Putamen (tissue), 1 donor: Measurements from ENCODE around the gene RNASEH2B.

Source experiments
- DNase-seq: peaks from one replicate; pipeline ENCODE4 v3.0.0-alpha.2; 2016; ENCODE audit warnings: low spot score

The RNASEH2B gene, protein sequence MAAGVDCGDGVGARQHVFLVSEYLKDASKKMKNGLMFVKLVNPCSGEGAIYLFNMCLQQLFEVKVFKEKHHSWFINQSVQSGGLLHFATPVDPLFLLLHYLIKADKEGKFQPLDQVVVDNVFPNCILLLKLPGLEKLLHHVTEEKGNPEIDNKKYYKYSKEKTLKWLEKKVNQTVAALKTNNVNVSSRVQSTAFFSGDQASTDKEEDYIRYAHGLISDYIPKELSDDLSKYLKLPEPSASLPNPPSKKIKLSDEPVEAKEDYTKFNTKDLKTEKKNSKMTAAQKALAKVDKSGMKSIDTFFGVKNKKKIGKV

DNA sequence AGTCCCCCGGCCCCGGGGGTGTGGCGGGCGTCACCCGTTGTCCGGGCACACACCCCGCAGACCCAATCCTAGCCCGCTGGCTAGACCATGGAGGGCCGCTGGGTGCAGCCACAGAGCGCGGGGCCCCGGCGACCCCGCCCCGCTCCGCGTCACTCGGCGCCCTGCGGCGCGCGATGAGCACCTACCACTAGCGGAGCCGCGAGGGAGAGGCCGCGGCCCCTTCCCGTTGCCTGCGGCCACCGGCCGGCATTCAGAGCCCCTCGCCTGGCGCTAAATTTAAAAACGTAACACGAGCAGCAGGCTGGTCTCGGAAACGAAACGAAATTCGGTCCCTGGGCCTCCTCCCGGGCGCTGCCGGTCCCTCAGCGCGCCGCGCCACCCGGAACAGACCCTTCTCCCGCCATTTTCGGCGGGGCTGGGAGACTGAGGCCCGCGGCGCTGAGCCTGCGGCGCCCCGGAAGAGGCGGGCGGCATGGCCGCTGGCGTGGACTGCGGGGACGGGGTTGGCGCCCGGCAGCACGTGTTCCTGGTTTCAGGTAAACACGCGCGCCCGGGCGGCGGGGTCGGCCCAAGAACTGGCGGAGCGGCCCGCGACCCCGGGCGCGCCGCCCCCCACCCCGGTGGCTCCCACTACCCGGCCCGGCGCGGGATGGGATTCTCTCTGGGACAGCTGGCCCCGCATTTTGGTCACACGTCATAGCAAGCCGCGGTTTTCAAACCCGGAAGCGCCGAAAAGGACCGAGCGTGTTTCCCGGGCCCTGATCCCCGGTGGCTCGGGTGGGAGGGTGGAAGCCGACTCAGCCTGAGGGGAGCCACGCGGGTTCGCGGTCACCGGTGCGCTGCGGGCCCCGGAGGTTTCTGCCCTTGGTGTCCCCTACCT, at the start of gene RNASEH2B:
Gene RNASEH2B, plus strand, starts transcription at position 187 of the 880 bp plus-strand sequence. Its CDS starts 286 bp downstream, at position 473.
- peak; percentile 49 for DNase-seq

DNA sequence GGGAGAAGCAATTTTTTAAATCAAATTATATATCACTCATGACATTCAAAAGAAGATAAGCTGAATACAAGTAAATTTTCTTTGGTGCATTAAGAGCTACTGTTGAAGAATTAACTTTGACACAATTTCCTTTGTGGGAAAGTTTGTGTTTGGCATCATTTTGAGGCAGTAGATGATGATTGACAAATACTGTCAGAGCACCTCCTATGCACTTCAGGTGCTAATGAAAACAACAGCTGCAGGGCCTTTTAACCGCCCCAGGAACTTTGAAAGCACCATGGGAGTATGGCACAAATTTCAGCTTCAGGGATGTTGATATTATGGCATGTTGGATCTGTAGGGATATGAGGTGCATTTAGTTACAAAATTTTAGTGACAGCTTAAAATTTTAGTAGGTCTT, 45.1 kb upstream of the RNASEH2B start:
- DNase-seq = no peak

DNA sequence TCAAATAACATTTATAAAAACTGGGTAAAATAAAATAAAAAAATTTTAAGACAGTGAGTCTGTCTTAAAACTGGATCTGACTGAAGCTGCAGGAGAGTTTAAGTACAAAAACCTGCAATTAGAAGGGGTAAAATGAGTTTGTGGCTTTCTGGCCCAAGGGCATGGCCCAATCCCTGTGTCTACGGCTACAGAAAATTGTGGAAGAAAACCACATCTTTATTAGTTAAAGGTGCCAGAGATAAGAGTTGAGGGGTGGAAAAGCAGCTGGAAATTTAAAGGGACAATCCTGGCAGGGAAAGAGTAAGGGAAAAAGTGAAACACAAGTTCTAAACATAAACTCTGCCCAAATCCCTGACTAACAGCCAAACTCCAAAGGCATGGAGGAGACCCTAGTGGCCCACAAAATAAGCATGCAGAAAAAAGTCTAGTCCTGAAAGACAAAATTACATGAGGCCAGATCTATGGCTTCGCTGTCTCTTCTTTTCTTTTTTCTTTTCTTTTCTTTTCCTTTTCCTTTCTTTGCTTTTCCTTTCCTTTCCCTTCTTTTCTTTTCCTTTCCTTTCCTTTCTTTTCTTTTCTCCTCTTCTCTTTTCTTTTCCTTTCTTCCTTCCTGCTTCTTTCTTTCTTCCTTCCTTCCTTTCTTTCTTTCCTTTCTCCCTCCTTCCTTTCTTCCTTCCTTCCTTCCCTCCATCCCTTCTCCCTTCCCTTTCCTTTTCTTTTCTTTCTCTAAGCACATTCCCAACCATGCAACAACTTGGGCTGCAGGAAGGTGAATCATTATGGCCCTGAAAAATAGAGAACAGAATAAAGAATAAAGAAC, 42.6 kb upstream of the RNASEH2B start:
- DNase-seq = no peak

DNA sequence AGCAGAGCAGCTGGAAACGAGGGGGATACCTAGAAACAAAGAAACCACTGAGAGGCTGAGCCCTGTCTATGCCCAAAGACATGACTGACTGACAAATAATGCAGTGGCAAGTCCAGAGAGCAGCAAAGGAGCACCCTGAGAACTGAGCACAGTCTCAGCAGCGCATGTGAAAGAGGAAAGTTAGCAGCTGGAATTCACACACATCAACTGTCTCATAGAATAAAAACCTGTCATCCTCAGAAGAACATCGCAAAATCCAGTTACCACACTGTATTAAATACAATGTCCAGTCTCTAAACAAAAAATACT, 42.0 kb upstream of the RNASEH2B start:
- DNase-seq = no peak

DNA sequence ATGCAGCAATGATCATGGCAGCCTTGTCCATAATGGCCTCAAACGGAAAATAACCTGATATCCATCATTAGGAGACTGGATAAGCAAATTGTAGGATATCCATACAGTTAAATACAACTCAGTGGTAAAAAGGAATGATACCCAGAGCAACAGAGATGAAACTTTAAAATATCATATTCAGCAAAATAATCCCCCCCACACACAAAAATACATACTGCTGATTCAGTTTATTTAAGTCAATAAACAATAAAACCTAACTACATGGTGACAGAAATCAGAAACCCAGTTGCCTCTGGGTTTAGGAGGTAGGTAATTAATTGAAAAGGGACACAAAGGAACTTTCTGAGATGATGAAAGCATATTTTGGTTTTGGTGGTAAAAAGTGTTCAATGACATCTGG, 38.2 kb upstream of the RNASEH2B start:
- no peak for DNase-seq

DNA sequence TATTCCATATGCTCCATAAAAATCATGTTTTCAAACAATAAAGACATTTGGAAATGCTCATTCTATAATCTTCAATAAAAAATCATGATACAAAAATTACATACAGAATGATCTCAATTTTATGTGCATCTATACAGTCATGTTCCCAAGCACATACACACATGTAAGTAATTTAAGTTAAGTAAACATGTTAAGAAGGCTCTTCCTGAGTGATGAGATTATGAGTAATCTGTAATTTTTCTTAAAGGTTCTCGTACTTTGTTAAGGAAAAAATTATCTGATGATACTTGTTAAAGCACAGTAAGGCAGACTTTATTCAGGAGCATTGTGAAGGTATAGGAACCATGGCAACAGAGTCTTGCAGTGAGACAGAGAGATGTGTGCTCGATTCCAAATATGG, 36.1 kb upstream of the RNASEH2B start:
- no peak for DNase-seq

DNA sequence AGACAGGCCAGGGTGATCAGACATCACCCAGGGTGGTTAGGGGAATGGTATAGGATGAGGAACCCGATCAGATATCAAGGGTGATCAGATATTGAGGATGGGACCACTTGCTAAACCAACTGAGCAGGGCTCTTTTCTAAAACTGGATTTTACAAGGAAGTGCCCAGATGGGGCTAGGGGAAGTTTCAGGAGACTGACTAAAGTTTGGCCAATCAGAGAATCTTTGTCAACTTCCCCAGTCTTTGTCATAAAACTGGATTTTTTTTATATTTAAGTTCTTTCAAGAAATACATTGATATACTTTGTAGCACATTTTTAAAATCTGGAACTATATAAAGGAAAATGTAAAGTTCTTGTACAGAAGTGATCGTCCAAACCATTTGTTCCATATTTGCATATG, 35.6 kb upstream of the RNASEH2B start:
- DNase-seq = no peak

DNA sequence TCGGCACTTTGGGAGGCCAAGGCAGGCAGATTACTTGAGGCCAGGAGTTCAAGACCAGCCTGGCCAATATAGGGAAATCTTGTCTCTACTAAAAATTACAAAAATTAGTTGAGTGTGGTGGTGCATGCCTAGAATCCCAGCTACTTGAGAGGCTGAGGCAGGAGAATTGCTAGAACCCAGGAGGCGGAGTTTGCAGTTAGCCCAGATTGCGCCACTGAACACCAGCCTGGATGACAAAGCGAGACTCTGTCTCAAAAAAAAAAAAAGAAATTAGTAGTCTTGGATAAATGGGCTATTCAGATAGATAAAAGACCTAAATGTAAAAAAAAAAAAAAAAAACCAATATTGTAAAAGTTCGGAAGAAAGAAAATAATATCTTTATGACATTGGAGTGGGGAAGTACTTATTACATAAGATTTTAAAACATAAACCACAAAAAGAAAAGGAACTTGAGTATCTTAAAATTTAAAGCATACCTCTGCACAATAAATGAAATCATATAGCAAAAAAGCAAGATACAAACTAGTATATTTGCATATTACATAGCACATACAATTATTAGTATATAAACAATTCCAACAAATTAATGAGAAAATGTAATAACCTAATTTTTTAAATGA, 26.7 kb upstream of the RNASEH2B start:
- no peak for DNase-seq

DNA sequence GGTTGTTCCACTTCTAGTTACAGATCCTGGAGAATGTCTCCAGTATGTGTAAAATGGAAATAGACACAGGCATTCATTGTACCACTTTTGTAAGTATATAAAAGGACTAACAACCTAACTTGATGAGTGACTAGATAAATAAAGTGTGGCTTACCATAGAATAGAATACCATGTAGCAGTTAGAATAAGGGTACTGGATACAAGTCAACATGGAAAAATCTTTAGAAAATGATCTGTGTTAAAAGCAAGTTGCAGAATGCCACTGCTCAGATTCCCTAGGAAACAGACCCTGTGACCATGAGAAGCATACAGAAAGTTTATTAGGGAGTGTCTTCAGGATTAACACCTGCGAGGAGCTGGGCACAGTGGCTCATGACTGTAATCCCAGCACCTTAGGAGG, 25.9 kb upstream of the RNASEH2B start:
- DNase-seq = no peak

DNA sequence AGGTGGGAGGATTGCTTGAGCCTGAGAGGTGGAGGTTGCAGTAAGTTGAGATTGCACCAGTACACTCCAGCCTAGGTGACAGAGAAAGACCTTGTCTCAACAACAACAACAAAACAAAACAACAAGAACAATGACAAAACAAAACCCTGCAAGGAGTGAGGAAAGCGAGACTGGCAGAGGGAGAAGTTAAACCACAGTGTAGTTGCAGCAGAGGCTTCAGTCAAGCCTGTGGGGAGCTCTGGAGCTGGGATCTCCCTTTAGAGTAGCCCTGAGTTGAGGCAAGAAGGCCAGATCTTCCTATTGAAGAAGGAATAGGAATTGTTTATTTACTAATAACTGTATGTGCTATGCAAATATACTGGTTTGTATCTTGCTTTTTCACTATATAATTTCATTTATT, 25.3 kb upstream of the RNASEH2B start:
- DNase-seq = no peak

DNA sequence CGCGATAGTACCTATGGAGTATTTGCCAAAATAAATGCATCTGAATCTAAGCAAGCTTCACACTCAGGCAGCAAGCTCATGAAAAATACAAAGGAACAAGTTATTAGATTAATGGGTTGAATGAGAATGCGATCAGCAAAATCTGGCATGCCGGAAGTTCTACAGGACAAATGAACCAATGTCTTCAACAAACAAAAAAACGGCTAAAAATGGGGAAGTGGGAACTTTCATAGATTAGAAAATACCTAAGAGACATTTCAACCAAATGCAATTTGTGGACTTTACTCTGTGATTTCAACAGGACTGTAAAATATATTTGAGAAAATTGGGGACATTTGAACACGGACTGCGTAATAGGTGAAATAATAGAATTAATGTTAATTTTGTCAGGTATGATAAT, 22.4 kb upstream of the RNASEH2B start:
- no peak for DNase-seq

DNA sequence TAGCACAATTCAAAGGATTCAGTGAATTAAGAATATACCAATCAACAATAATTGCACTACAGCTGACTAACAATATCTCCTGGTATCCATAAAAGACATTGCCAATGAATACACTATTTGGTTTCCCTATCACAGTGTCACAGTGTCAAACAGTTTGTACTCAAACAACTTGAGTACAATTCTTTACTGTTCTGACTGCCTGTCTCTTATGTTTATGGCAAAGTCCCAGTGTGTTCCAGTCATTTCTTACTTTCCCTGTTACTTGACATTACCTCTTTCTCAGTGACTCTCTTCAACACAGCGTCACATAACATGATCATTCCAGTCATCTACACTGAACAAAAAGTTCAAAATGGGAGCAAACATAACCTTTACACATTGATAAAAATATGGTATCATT, 21.2 kb upstream of the RNASEH2B start:
- DNase-seq = no peak

DNA sequence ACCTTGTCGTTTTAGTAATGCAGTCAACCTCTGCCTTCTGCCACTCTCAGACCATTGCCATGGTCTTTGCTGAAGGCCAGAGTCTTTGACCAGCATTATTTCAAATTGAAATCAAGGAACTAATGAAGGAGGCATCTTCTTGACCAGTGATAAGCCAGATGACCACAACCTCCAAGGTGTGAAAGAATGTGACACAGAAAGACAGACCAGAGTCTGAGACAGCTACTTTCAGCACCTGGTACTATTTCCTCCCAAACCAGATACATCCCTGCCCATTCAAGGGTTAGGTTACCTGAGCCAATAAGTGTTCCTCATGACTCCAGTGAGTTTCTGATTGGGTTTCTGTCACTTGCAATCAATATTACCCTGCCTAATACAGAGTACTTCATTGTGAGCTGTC, 20.3 kb upstream of the RNASEH2B start:
- DNase-seq = no peak

DNA sequence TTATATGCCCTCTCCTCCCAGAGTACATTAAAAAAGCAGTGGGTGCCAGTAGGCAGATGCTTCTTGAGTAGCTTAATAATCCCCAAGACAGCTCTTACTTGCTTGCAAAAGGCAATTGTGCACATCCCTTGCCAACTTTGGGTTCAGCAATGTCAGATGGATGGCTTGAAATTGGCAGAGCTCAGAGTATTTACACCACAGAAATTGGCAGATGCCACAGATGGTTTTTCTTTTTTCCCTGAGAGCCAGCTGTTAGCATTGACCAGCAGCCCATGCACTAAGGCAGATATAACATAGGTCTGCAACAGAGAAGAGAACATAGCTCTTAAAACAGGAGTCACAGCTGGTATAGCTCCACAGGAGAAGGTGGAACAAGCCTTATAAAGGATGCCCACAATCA, 18.4 kb upstream of the RNASEH2B start:
- no peak for DNase-seq

DNA sequence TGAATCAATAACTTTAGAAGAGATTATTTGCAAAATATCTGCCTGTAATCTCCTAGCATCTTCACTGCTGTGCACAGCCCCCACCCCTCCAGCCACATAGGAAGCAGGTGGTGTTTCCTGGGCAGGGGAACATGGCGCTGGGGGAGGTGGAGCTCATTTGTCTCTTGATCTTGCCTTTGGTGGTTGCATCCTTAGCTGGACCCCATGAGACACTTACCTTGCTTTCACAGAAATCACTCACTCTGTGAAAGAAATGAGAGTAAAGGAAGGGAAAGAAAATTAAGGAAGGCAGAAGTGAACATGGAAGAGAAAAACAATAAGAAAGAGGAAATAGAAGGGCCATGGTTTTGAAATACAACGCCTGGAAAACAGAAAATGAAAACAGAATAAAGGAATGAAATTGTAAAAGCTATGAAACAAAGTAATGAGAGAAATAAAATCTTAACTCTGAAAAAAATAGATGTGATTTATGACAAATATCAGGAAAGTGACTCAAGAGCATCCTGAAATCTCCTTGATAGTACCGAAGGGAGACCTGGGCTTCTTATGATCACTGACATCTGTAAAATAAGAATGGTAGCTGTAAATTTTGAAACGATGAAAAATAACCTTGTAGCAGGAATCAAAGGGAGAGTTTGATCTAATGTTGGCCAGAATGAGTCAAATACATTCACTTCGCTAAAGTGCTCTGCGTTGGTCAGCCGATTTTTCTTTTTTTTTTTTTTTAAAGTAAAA, 17.2 kb upstream of the RNASEH2B start:
- no peak for DNase-seq

DNA sequence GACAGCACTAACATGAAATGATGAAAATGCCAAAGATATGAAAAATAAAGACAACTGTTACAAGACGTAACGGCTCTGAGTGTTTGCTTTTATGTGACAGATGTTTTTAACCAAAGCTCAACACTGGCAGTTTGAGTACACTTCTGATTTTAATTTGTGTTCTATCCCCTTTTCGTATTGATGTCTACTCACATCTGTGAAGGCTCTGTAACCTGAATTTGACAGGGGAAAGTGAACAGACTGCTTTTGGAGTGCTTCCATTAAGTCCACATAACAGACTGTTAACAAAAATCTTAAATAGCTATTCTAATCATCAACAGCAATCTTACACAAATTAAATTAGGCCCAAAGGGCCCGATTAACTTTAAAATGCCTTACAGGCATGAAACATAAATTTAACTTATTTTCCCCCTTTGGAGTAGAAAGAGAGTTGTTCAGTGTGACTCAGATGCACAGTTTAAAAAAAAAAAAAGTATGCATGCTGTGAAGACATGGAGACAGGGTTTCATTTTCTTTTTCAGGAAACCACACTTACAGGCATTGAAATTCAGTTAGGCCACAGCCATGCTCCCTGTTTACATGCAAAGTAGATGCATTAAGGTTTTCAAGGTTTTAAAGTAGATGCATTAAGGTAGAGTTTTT, 16.3 kb upstream of the RNASEH2B start:
- DNase-seq = no peak

DNA sequence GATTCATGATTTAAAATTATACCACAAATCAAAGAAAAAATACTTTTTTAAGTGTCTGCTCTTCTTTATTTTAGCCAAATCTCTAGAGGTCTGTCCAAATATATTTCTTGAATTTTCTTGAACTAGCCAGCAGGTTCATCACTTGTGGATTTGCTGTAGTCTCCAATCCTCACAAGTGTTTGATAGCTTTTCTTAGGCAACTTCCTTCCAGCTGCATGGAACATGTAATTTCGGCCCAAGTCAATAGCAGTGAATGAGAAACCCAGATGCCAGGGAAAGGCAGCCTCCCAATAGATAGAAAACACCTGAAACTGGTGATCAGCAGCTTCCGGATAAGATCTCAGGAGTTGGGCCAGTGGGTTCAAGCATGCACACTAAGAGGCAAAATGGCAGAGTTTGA, 15.6 kb upstream of the RNASEH2B start:
- DNase-seq = no peak

DNA sequence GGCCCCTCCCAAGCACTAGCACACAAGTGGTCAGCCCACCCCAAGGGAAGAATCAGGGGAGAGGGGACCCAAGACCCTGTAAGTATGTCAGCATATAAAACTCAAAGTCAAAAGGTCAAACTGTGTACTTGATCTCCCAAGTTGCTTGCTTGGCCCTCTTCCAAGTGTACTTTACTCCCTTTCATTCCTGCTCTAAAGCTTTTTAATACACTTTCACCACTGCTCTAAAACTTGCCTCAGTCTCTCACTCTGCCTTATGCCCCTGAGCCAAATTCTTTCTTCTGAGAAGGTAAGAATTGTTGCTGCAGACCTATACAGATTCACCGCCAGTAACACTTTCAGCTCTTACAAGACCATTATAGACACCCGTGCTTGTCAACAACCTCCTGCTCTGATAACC, 15.1 kb upstream of the RNASEH2B start:
- DNase-seq = no peak

DNA sequence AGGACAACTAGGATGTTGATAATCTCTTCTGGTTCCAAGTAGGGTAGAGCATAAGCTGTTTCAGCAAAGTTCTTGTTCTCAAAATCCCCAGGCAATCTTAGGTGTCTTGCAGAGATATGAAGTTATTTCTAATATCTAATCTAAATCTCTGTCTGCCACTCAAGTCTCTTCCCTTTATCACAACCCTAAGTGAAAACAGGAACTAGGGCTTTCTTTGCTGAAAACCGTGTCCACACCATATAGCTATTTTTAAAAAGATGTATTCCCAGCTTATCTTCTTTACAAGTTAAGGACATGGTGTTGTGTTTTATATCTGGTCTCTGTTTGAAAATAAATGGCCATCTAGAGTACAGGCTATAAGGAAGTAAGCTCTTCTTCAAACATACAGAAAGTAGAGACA, 11.3 kb upstream of the RNASEH2B start:
- no peak for DNase-seq

DNA sequence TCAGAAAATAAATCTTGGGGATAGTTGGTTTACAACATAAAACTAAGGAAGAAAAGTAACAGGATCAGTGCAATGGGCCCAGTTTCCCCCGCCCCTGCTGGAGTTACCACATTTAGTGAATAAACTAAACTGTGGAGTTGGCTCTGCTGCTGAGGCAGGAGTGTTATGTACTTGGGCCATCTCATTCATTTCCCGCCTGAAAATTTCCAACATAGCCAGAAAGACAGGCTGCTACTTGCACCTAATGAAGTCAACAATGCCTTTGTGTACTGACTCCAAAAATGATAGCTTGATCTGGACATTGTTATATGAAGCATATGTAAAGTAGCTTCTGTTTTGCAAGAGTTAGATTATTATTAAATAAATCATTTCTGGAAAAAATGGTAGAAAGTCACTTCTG, 7.9 kb upstream of the RNASEH2B start:
- no peak for DNase-seq

DNA sequence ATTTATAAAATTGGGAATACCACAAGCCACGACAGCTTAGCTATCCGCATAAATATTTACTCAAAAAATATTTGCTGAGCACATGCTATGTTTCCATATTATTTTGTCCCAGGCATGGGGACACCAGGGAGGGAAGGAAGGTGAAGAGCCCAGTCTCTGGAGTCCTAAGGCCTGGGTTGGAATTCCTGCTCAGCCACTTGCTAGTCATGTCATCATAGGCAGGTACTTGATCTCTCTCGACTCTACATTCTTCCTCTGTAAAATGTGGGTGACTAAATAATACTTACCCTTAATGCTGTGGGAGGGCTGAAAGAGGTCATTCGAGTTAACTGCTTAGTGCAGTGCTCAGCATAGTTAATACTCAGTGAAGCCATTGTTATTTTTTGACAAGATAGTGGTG, 4.3 kb upstream of the RNASEH2B start:
- DNase-seq = no peak
